ENCODE data around the gene TMED9.
"Not testable (repeated sequence)": the region's sequence is repeated elsewhere in the genome, so short reads cannot be mapped to it uniquely, and the experiment has no call there.

The TMED9 gene

GRCh38 chr5:177610131-177610769 lies 18.2 kb downstream of the TMED9 start:
- no peak overlapping the region for H3K27ac ChIP-seq
- no peak for TF ChIP-seq ZFX (IDR thresholded peaks at IDR 0.05; ENCODE audit: borderline replicate concordance)
- TF ChIP-seq CTCF (IDR thresholded peaks at IDR 0.05) = no peak

- TF ChIP-seq CTCF (IDR thresholded peaks at IDR 0.05) (no peak), ZFX (IDR thresholded peaks at IDR 0.05; ENCODE audit: borderline replicate concordance) (no peak)
Observed at GRCh38 chr5:177610770-177611445, 18.9 kb downstream of the TMED9 start.

GRCh38 chr5:177611446-177612214 lies 19.6 kb downstream of the TMED9 start:
- H3K27ac ChIP-seq = no peak overlapping the region
- TF ChIP-seq CTCF (IDR thresholded peaks at IDR 0.05) (no peak), ZFX (IDR thresholded peaks at IDR 0.05; ENCODE audit: borderline replicate concordance) (no peak)

More at GRCh38 chr5:177610770-177611445, 18.9 kb downstream of the TMED9 start:
- no peak overlapping the region for H3K27ac ChIP-seq

GRCh38 chr5:177612215-177612673 lies 20.2 kb downstream of the TMED9 start:
- no peak overlapping the region for H3K27ac ChIP-seq
- TF ChIP-seq CTCF (IDR thresholded peaks at IDR 0.05) (no peak), ZFX (IDR thresholded peaks at IDR 0.05; ENCODE audit: borderline replicate concordance) (no peak)

GRCh38 chr5:177620560-177620959 lies 28.6 kb downstream of the TMED9 start:
- H3K27ac ChIP-seq = no peak overlapping the region
- TF ChIP-seq ZFX (IDR thresholded peaks at IDR 0.05; ENCODE audit: borderline replicate concordance) (no peak), CTCF (IDR thresholded peaks at IDR 0.05) (no peak)

GRCh38 chr5:177624172-177624571 lies 32.2 kb downstream of the TMED9 start:
- H3K27ac ChIP-seq = not testable (repeated sequence)

- not testable (repeated sequence) for H3K27ac ChIP-seq
Observed at GRCh38 chr5:177630186-177630585, 38.2 kb downstream of the TMED9 start.

- not testable (repeated sequence) for H3K27ac ChIP-seq
Observed at GRCh38 chr5:177634912-177635311, 42.9 kb downstream of the TMED9 start.

GRCh38 chr5:177645462-177645861 lies 53.5 kb downstream of the TMED9 start:
- H3K27ac ChIP-seq = not testable (repeated sequence)

Measured in 22Rv1 (cell line).